Stimulated activated naive CD8-positive, alpha-beta T cell treated with anti-CD3 and anti-CD28 coated beads, Interleukin-15, Interleukin-2, amounts not matched to agents 100 U/mL and 50 U/mL, for 24 hours (primary cell): ENCODE data around the gene BOLA2B.
"Not testable (repeated sequence)": the region's sequence is repeated elsewhere in the genome, so short reads cannot be mapped to it uniquely, and the experiment has no call there.

Experiments used
- ATAC-seq: fragments of 150-1000 bp; cut with Tn5 transposase; one replicate; pipeline ENCODE4 v1.10.0; 2021
- DNase-seq: peaks from one replicate; pipeline ENCODE4 v3.0.0; 2021

BOLA2B gene

DNA sequence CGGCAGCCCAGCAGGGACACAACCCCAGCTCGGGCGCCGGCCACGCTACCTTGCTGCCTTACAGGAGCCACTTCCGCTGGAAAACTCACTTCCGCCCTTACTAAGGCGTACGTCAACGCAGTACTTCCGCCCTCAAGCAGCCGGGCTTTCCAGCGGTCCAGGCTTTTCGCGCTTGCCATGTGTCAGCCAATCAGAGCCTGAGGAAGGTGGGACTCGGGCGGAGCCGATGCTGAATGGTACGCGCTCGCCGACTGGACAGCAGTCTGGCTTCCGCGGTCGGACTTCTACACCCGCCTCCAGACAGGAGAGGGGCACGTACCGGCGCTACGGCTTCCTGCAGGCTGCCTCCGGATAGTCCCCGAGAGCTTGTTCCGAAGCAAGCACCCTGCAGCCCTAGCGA is at the start of gene BOLA2B, which contains the start of gene SLX1A:
Gene BOLA2B, minus strand, starts transcription at position 52 of the 400 bp plus-strand sequence. CDS start 71 bp downstream, outside the sequence.
Gene SLX1A, plus strand, starts transcription at position 261 of the 400 bp plus-strand sequence. CDS start 210 bp downstream, outside the sequence.
- DNase-seq, result not testable (repeated sequence)
- peak; percentile 90 for ATAC-seq

GRCh38 chr16:30217082-30217481 is 23.6 kb upstream of the BOLA2B start:
- ATAC-seq, DNase-seq: not testable (repeated sequence)

DNA sequence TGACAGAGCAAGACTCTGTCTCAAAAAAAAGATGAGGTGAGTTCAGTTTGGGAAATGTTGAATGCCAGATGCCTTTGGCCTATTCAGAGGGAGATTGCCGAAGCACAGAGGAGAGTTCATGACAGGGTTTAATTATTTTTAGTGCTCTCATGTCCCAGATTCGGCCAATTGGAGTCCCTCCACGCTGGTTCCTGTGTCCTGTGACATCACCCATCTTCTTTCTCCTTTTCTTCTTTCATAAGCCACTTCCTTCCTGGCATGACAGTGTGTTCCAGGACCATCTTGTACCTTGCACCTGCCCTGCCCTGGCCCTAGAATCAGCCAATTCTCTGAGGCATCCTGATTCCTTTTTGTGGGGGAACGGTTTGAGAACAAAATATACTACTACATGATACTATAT is 17.9 kb upstream of the BOLA2B start:
- not testable (repeated sequence) for DNase-seq
- ATAC-seq, result peak; percentile 47

DNA sequence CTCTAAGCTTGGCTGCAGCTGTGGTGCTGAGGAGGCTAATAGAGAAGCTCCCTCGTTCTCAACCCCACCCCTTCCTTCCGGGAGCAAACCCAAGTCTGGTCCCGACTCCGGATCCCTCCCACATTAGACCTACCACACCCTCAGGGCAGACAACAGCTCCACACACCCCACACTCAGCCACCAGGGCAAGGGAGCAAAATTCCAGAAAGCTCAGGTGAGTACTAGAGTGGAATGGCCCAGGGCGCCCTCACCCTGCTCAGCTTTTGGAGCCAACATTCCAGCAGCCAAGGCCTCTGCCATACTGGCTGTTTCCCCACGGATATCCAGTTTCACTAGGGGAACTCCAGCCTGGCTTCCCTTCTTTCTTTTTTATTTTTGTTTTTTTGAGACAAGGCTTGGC is 15.6 kb upstream of the BOLA2B start:
- DNase-seq, ATAC-seq: not testable (repeated sequence)

- peak; percentile 36 for ATAC-seq
- DNase-seq, result not testable (repeated sequence)
Observed at GRCh38 chr16:30207063-30207704, 13.7 kb upstream of the BOLA2B start.

- ATAC-seq, result peak; percentile 50
- DNase-seq, result not testable (repeated sequence)
Observed at GRCh38 chr16:30206252-30206651, 12.8 kb upstream of the BOLA2B start.

DNA sequence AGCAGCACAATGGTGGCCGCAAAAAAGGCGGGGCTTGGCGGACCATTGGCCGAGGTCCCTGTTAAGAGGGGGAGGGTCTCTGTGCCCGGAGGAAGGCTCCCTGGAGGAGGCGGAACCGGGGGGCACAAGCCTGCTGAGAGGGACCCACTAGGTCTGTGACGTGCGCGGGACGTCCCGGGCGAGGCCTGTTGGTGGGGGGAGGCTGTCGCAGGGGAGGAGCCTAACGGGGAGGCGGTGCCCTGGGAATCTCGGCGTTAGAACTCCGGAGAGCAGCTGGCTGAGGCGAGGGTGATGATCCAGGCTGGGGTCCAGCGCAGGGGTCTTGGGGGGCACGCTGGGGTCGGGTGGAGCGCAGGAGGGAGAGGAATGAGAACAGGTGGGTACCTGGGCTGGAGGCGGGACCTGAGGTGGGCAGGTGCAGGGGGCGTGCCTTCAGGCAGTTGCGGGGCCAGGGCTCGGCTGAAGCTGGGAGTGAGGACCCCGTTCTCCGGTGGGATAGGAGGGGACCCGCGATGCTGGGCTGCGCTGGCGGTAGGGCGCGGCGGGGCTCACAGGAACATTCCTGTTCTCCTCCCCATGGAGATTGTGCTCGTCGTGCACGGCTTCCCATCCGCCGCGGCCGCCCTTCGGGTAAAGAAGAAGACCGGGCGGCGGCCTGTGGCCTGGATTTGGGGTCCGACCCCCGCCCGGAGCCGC is 12.2 kb upstream of the BOLA2B start:
- ATAC-seq (peak; percentile 33), DNase-seq (peak; percentile 3)

GRCh38 chr16:30199608-30200343 is 6.3 kb upstream of the BOLA2B start:
- DNase-seq, ATAC-seq: not testable (repeated sequence)

- DNase-seq, ATAC-seq: not testable (repeated sequence)
Observed at GRCh38 chr16:30199049-30199448, 5.6 kb upstream of the BOLA2B start, which contains the start of gene SULT1A3. Gene SULT1A3 (plus strand): TSS chr16:30199255. CDS start chr16:30200729, 1,474 bp downstream.

DNA sequence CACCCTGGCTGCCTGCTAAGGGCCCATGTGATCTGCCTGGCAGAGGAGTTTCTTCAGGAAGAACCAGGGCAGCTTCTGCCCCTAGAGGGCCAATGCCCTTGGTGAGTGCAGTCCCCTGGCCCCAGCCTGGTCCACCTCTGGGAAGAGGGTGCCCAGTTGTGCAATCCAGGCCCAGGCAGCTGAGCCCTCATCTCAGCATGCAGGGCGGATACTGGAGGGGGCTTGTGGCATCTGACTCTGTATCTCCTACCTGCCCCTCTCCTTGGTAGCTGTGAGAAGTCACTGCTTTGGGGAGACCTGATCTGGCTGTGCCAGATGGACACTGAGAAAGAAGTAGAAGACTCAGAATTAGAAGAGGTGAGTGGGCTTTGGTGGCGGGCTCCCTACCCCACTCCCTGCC is 3.5 kb upstream of the BOLA2B start:
- DNase-seq, ATAC-seq: not testable (repeated sequence)

DNA sequence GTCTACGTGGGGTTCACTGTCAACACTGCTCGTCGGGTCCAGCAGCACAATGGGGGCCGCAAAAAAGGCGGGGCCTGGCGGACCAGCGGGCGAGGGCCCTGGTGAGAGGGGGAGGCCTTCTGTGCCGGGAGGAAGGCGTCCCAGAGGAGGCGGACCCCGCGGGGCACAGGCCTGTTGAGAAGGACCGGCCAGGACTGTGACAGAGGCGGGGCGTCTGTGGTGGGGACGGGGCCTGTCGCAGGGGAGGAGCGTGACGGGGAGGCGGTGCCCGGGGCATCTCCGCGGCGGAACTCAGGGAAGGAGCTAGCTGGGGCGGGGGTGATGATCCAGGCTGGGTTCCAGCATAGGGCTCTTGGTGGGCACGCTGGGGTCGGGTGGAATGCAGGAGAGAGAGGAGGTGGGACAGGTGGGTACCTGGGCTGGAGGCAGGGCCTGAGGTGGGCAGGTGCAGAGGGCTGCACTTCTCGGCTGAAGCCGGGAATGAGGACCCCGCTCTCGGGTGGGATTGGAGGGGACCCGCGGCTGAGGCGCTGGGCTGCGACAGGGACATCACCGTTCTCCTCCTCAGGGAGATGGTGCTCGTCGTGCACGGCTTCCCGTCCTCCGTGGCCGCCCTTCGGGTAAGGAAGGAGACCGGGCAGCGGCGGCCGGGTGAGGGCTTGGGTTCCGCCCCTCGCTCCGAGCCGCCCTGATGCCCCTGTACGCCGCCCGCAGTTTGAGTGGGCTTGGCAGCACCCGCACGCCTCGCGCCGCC is 883 bp upstream of the BOLA2B start:
- ATAC-seq, result peak; percentile 77
- peak; percentile 14 for DNase-seq

- DNase-seq, result not testable (repeated sequence)
- peak; percentile 11 for ATAC-seq
Observed at GRCh38 chr16:30193098-30193497, 368 bp downstream of the BOLA2B start.

GRCh38 chr16:30191158-30191557 is 2.3 kb downstream of the BOLA2B start:
- not testable (repeated sequence) for DNase-seq, ATAC-seq

DNA sequence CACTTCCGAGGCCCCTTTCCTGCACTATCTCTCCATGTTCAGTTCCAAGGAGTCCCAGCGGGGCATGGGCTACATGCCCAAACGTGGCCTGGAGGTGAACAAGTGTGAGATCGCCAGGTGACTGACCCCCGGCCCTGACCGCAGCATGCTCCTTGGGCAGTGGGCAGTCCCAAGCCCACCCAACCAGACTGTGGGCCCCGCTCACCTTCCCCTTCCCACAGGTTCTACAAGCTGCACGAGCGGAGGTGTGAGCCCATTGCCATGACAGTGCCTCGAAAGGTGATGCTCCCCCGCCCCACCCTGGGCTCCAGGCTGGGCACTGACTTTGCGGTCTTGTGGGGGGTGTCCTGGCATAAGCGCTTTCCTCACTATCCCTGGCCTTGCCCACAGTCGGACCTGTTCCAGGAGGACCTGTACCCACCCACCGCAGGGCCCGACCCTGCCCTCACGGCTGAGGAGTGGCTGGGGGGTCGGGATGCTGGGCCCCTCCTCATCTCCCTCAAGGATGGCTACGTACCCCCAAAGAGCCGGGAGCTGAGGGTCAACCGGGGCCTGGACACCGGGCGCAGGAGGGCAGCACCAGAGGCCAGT is 5.4 kb downstream of the BOLA2B start:
- DNase-seq (no peak), ATAC-seq (no peak)

DNA sequence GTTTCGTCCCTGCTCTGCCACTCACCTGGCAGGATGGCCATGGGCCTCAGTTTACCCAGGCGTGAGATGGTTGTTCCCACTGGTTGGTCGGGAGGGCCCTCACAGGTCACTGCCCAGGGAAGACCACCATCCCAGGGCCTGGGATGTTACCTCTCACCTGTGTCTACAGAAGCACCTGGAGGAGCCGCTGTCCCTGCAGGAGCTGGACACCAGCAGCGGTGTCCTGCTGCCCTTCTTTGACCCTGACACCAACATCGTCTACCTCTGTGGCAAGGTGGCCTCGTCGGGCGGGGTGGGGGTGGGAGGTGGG is 6.0 kb downstream of the BOLA2B start:
- no peak for ATAC-seq
- no peak for DNase-seq

- ATAC-seq (peak; percentile 8), DNase-seq (peak; percentile 95)
Observed at GRCh38 chr16:30186782-30187555, 6.5 kb downstream of the BOLA2B start.

DNA sequence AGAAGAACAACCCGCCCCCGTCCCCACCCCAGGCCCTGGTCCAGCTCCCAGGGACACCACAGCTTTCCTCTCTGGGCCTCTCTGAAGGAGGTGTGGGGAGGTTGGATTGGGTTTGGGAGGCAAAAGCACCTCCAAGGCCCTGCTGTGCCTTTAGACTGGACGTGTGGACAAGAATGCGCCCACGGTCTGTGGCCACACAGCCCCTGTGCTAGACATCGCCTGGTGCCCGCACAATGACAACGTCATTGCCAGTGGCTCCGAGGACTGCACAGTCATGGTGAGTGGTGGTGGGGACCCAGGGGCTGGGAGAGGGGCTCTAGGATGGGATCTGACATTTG is 7.1 kb downstream of the BOLA2B start:
- DNase-seq (no peak), ATAC-seq (no peak)

DNA sequence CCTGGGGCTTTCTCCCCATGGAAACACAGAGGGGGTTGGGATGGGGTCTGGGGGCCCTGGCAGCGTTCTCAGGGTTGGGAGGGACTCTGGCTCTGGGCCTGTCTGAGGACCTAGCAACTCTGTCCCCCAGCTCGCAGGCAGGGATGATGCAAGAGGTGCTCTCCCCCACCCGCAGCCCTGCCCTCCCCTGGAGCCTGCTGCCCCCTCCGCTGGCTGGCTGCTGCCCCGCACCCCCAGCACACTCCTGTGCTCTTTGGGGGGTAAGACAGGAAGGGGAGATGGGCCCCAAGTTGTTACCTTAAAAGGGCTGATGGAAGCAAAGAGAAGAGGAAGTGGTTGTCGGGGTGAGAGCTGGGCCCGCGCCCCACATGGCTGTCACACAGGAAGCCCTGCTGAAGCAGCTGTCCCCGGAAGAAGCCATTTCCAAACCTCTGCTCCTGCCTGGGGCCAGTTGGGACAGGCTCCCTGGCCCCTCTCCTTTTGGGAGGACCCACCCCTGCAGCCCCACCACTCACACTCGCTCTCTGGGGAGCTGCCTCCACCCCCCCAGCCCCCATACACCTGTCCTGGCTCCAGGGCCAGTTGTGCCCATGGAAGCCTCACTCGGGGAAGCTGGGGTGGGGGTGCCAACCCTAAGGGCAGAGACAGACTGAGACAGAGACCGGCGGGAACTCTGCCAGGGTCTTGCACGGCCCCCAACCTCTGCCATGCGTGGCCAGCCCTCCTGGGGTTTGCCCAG is 7.6 kb downstream of the BOLA2B start:
- DNase-seq (peak; percentile 88), ATAC-seq (peak; percentile 48)

GRCh38 chr16:30184891-30185682 is 8.4 kb downstream of the BOLA2B start:
- DNase-seq (peak; percentile 58), ATAC-seq (peak; percentile 6)
